Cardiac atrium fibroblast (primary cell): ENCODE results near the gene GALC. TPM values are rescaled to one million over a fixed set of nuclear protein-coding genes. Genes with fewer than 3 reads are reported as not detected.

ENCODE experiments used
- total RNA-seq: library from RNA; depleted of rRNA; stranded (reverse); fragments of >200 nt; gene quantifications from 2 replicates; pipeline ENCODE4 v1.2.3, GENCODE V29; 2015

The GALC gene
- 28.7 and 31.1 TPM in 2 replicates for total RNA-seq

DNA sequence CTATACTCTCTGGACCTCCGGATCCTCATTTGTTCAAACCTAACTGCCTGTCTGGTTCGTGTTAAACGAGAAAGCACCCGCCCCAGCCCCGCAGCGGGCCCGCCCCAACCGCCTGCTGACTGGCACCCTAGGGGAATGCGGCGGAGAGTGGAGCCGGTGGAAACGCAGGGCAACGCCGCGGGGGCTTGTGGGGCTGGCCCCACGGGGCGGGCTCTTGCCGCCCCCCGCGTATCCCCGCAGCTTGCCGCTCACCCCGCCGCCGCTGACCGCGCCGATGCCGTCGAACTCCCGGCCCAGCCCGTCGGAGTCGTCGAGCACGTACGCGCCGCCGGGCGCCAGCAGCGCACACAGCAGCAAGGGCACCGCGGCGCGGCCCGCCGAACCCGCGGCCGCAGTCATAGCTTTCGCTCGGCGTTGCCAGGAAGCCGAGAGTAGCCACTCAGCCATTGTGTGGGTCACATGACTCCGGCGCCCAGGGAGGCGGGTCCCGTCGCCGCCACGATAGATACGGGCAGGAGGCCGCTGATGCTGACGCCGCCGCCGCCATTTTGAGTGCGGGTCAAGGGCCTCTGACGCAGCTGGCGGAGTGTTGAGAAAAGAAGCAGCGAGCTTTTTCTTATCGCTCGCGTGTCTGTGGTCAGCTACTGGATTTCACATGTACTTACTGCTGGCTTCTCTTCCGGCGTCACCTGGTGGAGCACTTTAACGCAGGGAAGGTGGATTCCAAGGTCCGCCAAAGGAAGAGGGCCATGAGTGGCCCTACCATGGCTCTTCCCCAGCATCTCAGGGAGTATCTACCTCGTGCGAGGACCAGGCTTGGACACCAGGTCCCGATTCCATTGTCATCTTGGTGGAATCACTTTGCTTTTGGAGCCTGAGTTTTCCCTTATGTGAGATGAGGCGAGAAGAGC is at the start of gene GALC:
GALC (minus strand) TSS at position 465 of the 911 bp plus-strand sequence; CDS start at position 447, 18 bp downstream.

DNA sequence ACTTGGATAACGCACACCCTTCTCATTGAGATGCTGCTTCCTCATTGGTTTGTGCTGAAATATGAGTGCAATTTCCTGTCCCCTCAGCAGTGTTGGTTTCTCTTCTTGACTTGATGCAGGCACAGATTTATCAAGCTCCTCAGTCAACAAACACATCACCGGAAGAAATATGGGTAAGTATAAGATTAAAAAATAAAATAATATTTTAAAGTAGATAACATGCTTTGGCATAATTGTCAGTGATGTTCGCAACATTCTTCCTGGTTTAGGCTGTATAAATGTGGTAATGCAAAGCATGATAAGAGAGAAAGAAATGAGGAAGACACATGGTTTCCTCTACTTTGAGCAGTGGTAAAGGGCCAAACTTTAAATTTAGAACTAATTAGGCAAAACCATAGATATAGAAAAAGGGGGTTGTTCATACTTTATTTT is 12.1 kb upstream of the GALC start, which contains the start of gene GPR65:
GPR65 (plus strand) TSS at position 86 of the 432 bp plus-strand sequence. CDS start 5,713 bp downstream, outside the sequence.

Other genes starting within 250 kb of the GALC start
- 0.32 and 0.54 TPM in 2 replicates for gene GPR65, start 12.0 kb upstream of the GALC start, total RNA-seq